IMR-90 (cell line): Measurements from ENCODE around the gene DPP6. TPM values are rescaled to one million over a fixed set of nuclear protein-coding genes. Genes with fewer than 3 reads are reported as not detected.

Experiments used
- ATAC-seq: fragments of 200-7000 bp; cut with Tn5 transposase; 2 replicates; pipeline ENCODE4 v1.9.1; 2020; ENCODE audit warnings: low read depth, mild to moderate bottlenecking, moderate library complexity
- BruUV-seq: library from RNA; stranded (reverse); fragments of 400-500 nt; replicated peaks from 2 replicates; lab custom pipeline; 2021; lab: Mats Ljungman, UMichigan
- CTCF ChIA-PET: fragments of 300-600 bp; formaldehyde crosslinking; extraction: SDS; loops from one replicate; lab custom pipeline; 2021; ENCODE audit warnings: antibody characterized with exemption; lab: Yijun Ruan, JAX
- POLR2A ChIA-PET: fragments of 300-600 bp; sonication (Branson Sonifier 250); formaldehyde crosslinking; loops from one replicate; lab custom pipeline; 2022; ENCODE audit warnings: antibody characterized with exemption; ENCODE audit not compliant: unreplicated experiment; lab: Charles Lee
- DNase-seq: peaks from one replicate; pipeline ENCODE4 v3.0.0; 2013
- H2AFZ ChIP-seq: replicated peaks from 2 replicates; pipeline ENCODE3; 2013; ENCODE audit warnings: low read length, mild to moderate bottlenecking; ENCODE audit not compliant: poor library complexity
- H2AK5ac ChIP-seq: 2 replicates; pipeline ENCODE4 v1.6.1; 2013; ENCODE audit warnings: low read depth, low read length, inconsistent platforms
- H2AK9ac ChIP-seq: replicated peaks from 2 replicates; pipeline ENCODE3; 2013; ENCODE audit warnings: mild to moderate bottlenecking, low read depth, low read length, moderate library complexity; ENCODE audit not compliant: poor library complexity
- H2BK120ac ChIP-seq: 2 replicates; pipeline ENCODE4 v1.6.1; 2013; ENCODE audit warnings: low read depth, low read length, inconsistent platforms
- H2BK15ac ChIP-seq: 3 replicates; pipeline ENCODE4 v1.6.1; 2013; ENCODE audit warnings: low read depth, low read length, inconsistent platforms
- H2BK20ac ChIP-seq: 2 replicates; pipeline ENCODE4 v1.6.1; 2013; ENCODE audit warnings: low read depth, mild to moderate bottlenecking, inconsistent platforms, low read length, moderate library complexity
- H2BK5ac ChIP-seq: 2 replicates; pipeline ENCODE4 v1.6.1; 2013; ENCODE audit warnings: mild to moderate bottlenecking, low read depth, low read length, inconsistent platforms; ENCODE audit not compliant: poor library complexity, severe bottlenecking
- H3K14ac ChIP-seq: replicated peaks from 2 replicates; pipeline ENCODE4 v1.6.1; 2013; ENCODE audit warnings: low read depth, low read length, inconsistent platforms
- H3K18ac ChIP-seq: 2 replicates; pipeline ENCODE4 v1.6.1; 2013; ENCODE audit warnings: low read depth, low read length, control low read depth
- H3K23ac ChIP-seq: 2 replicates; pipeline ENCODE4 v1.6.1; 2013; ENCODE audit warnings: low read depth, low read length, inconsistent platforms
- H3K27ac ChIP-seq: 2 replicates; pipeline ENCODE4 v1.5.1; 2013; ENCODE audit warnings: mild to moderate bottlenecking, control low read depth, low read length; ENCODE audit not compliant: insufficient read depth
- H3K27me3 ChIP-seq: 2 replicates; pipeline ENCODE4 v1.6.1; 2013; ENCODE audit warnings: low read length; ENCODE audit not compliant: control insufficient read depth, insufficient read depth
- H3K36me3 ChIP-seq: 2 replicates; pipeline ENCODE4 v1.6.1; 2013; ENCODE audit warnings: low read length, mixed read lengths; ENCODE audit not compliant: control insufficient read depth, insufficient read depth
- H3K4ac ChIP-seq: 2 replicates; pipeline ENCODE4 v1.6.1; 2013; ENCODE audit warnings: low read depth, low read length, inconsistent platforms
- H3K4me1 ChIP-seq: 2 replicates; pipeline ENCODE4 v1.6.1; 2013; ENCODE audit warnings: low read length, mixed read lengths; ENCODE audit not compliant: control insufficient read depth, insufficient read depth
- H3K4me2 ChIP-seq: 2 replicates; pipeline ENCODE4 v1.6.1; 2013; ENCODE audit warnings: low read depth, mild to moderate bottlenecking, control low read depth, low read length, moderate library complexity
- H3K4me3 ChIP-seq: 2 replicates; pipeline ENCODE4 v1.5.1; 2013; ENCODE audit warnings: low read depth, mild to moderate bottlenecking, control low read depth, low read length, moderate library complexity; ENCODE audit not compliant: insufficient read depth
- H3K56ac ChIP-seq: 2 replicates; pipeline ENCODE4 v1.6.1; 2013; ENCODE audit warnings: low read length, inconsistent platforms; ENCODE audit not compliant: insufficient read depth; ENCODE audit errors: extremely low read depth
- H3K79me1 ChIP-seq, 2 experiments: 2 replicates each; pipeline ENCODE4 v1.6.1; 2013; ENCODE audit warnings: low read length in 2 of 2, inconsistent platforms in 1 of 2, low read depth in 1 of 2
- H3K9ac ChIP-seq: 2 replicates; pipeline ENCODE4 v1.6.1; 2013; ENCODE audit warnings: low read depth, low read length, control low read depth
- H3K9me1 ChIP-seq: 2 replicates; pipeline ENCODE4 v1.6.1; 2013; ENCODE audit warnings: low read length, inconsistent platforms; ENCODE audit not compliant: insufficient read depth
- H3K9me3 ChIP-seq: 2 replicates; pipeline ENCODE4 v1.6.1; 2013; ENCODE audit warnings: low read length; ENCODE audit not compliant: control insufficient read depth, insufficient read depth
- H4K20me1 ChIP-seq: 2 replicates; pipeline ENCODE4 v1.6.1; 2013; ENCODE audit warnings: low read length, inconsistent platforms; ENCODE audit not compliant: insufficient read depth
- H4K5ac ChIP-seq: 2 replicates; pipeline ENCODE4 v1.6.1; 2013; ENCODE audit warnings: mild to moderate bottlenecking, low read depth, low read length, control low read depth
- H4K8ac ChIP-seq, 2 experiments: 2 replicates each; pipeline ENCODE4 v1.6.1; 2013; ENCODE audit warnings: low read depth in 2 of 2, low read length in 2 of 2, control low read depth in 1 of 2, inconsistent platforms in 1 of 2
- H4K91ac ChIP-seq: 2 replicates; pipeline ENCODE4 v1.6.1; 2013; ENCODE audit warnings: low read depth, low read length, inconsistent platforms; ENCODE audit not compliant: insufficient read depth
- CEBPB ChIP-seq: IDR thresholded peaks from 2 replicates; pipeline ENCODE4 v1.6.1; 2012; ENCODE audit warnings: low read depth, low read length, improper control_type of control experiment
- CHD1 ChIP-seq: IDR thresholded peaks from 2 replicates; pipeline ENCODE4 v1.6.1; 2012; ENCODE audit warnings: low read depth, low read length, improper control_type of control experiment
- FOS ChIP-seq: fragments of 150-350 bp; IDR thresholded peaks from 2 replicates; pipeline ENCODE4 v1.6.1; 2016; ENCODE audit warnings: low read depth, low read length
- MAFK ChIP-seq: IDR thresholded peaks from 2 replicates; pipeline ENCODE4 v1.6.1; 2012; ENCODE audit warnings: low read depth, low read length, improper control_type of control experiment
- MAZ ChIP-seq: IDR thresholded peaks from 2 replicates; pipeline ENCODE4 v1.6.1; 2012; ENCODE audit warnings: low read depth, mild to moderate bottlenecking, low read length, improper control_type of control experiment, moderate library complexity, borderline replicate concordance
- NFE2L2 ChIP-seq: fragments of 150-350 bp; IDR thresholded peaks from 2 replicates; pipeline ENCODE4 v1.6.1; 2016; ENCODE audit warnings: low read depth, mild to moderate bottlenecking, low read length
- RAD21 ChIP-seq: IDR thresholded peaks from 2 replicates; pipeline ENCODE4 v1.6.1; 2012; ENCODE audit warnings: low read length, improper control_type of control experiment
- RCOR1 ChIP-seq: IDR thresholded peaks from 2 replicates; pipeline ENCODE4 v1.6.1; 2012; ENCODE audit warnings: mild to moderate bottlenecking, low read length, improper control_type of control experiment; ENCODE audit not compliant: insufficient replicate concordance
- RFX5 ChIP-seq: IDR thresholded peaks from 2 replicates; pipeline ENCODE4 v1.8.0; 2012; ENCODE audit warnings: low read depth, mild to moderate bottlenecking, low read length, moderate library complexity
- WGBS, 2 experiments: methylation state at CpG; one replicate each; pipeline versions ENCODE4 v1.1.5 to v1.1.7; 2013; ENCODE audit warnings: missing lambda C conversion rate in 2 of 2; ENCODE audit not compliant: insufficient read length in 1 of 2; ENCODE audit errors: extremely low coverage in 2 of 2; 5-methylcytosine and 5-hydroxymethylcytosine counted together
- dilution Hi-C: fragments of 300-500 bp; cut with HindIII; formaldehyde crosslinking; loops from one replicate; pipeline ENCODE4 v1.14.3; 2018; ENCODE audit warnings: low sequenced_read_pairs; ENCODE audit not compliant: unreplicated experiment
- in situ Hi-C: fragments of 300-500 bp; cut with MboI; formaldehyde crosslinking; loops from 3 replicates; pipeline ENCODE4 v1.14.3; 2019; ENCODE audit warnings: low sequenced_read_pairs, inconsistent platforms, mixed read lengths
- intact Hi-C: fragments of 100-400 bp; cut with micrococcal nuclease; formaldehyde crosslinking; loops from 2 replicates; pipeline ENCODE4 v1.10.0; 2022
- polyA plus RNA-seq, 3 experiments: library from polyadenylated mRNA; depleted of rRNA; stranded (reverse); fragments of >200 nt; gene quantifications; 2 replicates each; pipeline ENCODE4 v1.2.3, GENCODE V29; 2012; ENCODE audit warnings: low replicate concordance in 1 of 3
- total RNA-seq: library from RNA; depleted of rRNA; stranded (reverse); fragments of >200 nt; gene quantifications from 2 replicates; pipeline ENCODE4 v1.2.3, GENCODE V29; 2012
- TF ChIP-seq, protein P1 (sequence below): fragments of 150-350 bp; IDR thresholded peaks from 2 replicates; pipeline ENCODE4 v1.6.1; 2017; ENCODE audit warnings: mild to moderate bottlenecking, antibody characterized with exemption, low read length, low read depth
- TF ChIP-seq, protein P2 (sequence below): conservative IDR thresholded peaks from 2 replicates; pipeline ENCODE4 v1.5.1; 2012; ENCODE audit warnings: mild to moderate bottlenecking, low read depth, low read length, improper control_type of control experiment
- TF ChIP-seq, protein P3 (sequence below): fragments of 150-350 bp; IDR thresholded peaks from 2 replicates; pipeline ENCODE4 v1.6.1; 2016; ENCODE audit warnings: low read depth, mild to moderate bottlenecking, low read length, moderate library complexity, borderline replicate concordance

Gene DPP6
- total and polyA plus RNA-seq, 2 of the 4 experiments (the other 2 are of a cell fraction) = not detected

DNA sequence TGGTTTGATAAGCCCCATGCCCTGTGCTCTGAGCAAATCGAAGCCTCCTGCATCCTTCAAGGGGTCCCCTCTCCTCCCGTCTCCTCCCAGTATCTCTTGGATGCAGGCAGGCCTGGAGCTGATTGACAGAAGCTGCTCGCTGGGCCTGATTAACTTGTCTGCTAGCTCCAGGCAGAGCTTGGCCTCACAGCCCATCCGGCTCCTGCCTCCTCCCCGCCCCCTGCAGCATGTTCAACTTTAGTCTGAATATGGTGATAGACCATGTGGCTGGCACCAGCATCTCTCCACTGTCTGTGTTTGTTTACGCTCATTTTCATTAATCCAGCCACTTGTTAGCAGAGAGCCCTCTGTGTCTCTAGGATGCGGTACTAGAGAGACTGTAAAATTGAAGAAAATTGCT lies 432.2 kb downstream of the DPP6 start:
- no peak overlapping the region for H2BK15ac ChIP-seq
- H3K56ac ChIP-seq = no peak overlapping the region
- intact Hi-C loops (no loop called here), dilution Hi-C loops (no loop called here), in situ Hi-C loops (no loop called here)
- H3K18ac ChIP-seq = no peak overlapping the region
- no peak for TF ChIP-seq NFE2L2
- TF ChIP-seq RFX5 = no peak
- no peak for TF ChIP-seq RCOR1
- no peak for TF ChIP-seq CEBPB
- TF ChIP-seq, protein P1, sequence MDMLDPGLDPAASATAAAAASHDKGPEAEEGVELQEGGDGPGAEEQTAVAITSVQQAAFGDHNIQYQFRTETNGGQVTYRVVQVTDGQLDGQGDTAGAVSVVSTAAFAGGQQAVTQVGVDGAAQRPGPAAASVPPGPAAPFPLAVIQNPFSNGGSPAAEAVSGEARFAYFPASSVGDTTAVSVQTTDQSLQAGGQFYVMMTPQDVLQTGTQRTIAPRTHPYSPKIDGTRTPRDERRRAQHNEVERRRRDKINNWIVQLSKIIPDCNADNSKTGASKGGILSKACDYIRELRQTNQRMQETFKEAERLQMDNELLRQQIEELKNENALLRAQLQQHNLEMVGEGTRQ = no peak
- TF ChIP-seq, protein P2, sequence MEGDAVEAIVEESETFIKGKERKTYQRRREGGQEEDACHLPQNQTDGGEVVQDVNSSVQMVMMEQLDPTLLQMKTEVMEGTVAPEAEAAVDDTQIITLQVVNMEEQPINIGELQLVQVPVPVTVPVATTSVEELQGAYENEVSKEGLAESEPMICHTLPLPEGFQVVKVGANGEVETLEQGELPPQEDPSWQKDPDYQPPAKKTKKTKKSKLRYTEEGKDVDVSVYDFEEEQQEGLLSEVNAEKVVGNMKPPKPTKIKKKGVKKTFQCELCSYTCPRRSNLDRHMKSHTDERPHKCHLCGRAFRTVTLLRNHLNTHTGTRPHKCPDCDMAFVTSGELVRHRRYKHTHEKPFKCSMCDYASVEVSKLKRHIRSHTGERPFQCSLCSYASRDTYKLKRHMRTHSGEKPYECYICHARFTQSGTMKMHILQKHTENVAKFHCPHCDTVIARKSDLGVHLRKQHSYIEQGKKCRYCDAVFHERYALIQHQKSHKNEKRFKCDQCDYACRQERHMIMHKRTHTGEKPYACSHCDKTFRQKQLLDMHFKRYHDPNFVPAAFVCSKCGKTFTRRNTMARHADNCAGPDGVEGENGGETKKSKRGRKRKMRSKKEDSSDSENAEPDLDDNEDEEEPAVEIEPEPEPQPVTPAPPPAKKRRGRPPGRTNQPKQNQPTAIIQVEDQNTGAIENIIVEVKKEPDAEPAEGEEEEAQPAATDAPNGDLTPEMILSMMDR = no peak
- TF ChIP-seq MAFK = no peak
- no peak for TF ChIP-seq MAZ
- no peak for TF ChIP-seq RAD21
- no peak for TF ChIP-seq FOS
- TF ChIP-seq, protein P3, sequence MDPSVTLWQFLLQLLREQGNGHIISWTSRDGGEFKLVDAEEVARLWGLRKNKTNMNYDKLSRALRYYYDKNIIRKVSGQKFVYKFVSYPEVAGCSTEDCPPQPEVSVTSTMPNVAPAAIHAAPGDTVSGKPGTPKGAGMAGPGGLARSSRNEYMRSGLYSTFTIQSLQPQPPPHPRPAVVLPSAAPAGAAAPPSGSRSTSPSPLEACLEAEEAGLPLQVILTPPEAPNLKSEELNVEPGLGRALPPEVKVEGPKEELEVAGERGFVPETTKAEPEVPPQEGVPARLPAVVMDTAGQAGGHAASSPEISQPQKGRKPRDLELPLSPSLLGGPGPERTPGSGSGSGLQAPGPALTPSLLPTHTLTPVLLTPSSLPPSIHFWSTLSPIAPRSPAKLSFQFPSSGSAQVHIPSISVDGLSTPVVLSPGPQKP = no peak
- no peak for TF ChIP-seq CHD1
- no peak overlapping the region for H4K8ac ChIP-seq
- H3K4ac ChIP-seq = no peak overlapping the region
- DNase-seq (no peak), ATAC-seq (no peak)
- H2AK5ac ChIP-seq = no peak overlapping the region
- H3K4me3 ChIP-seq = no peak overlapping the region
- H3K14ac ChIP-seq = no peak overlapping the region
- H3K9ac ChIP-seq = no peak overlapping the region
- H2BK120ac ChIP-seq = no peak overlapping the region
- H3K23ac ChIP-seq = no peak overlapping the region
- no peak overlapping the region for H3K27ac ChIP-seq
- no peak overlapping the region for H4K5ac ChIP-seq
- 24% methylated on average over 3 of the region's 7 CpGs; no CpG with 5 or more reads in 1 of the 2 experiments for WGBS, 2 experiments
- H4K20me1 ChIP-seq = no peaks in the 10 kb centered on the region
- no peak overlapping the region for H3K4me2 ChIP-seq
- H3K27me3 ChIP-seq = no peaks in the 10 kb centered on the region
- H2AK9ac ChIP-seq = no peak overlapping the region
- no peak overlapping the region for H2AFZ ChIP-seq
- ChIA-PET CTCF (no interaction called here), POLR2A (no interaction called here)
- H3K9me1 ChIP-seq = no peaks in the 10 kb centered on the region
- H2BK20ac ChIP-seq = no peak overlapping the region
- H3K9me3 ChIP-seq = peaks cover 36% of the 10 kb centered on the region
- no peaks in the 10 kb centered on the region for H3K79me1 ChIP-seq
- H3K4me1 ChIP-seq = no peaks in the 10 kb centered on the region
- no TSS peak for BruUV-seq
- no peaks in the 10 kb centered on the region for H3K36me3 ChIP-seq
- H4K91ac ChIP-seq = no peak overlapping the region
- no peak overlapping the region for H2BK5ac ChIP-seq
